HG02943 (cell line): Measurements from ENCODE around the gene XYLT2.
"Not testable (repeated sequence)": the region's sequence is repeated elsewhere in the genome, so short reads cannot be mapped to it uniquely, and the experiment has no call there.

Experiments
- ATAC-seq: cut with Tn5 transposase; IDR thresholded peaks from one replicate; pipeline ENCODE4 v1.9.1; 2021; ENCODE audit warnings: mild to moderate bottlenecking, low read depth, moderate library complexity; ENCODE audit not compliant: unreplicated experiment

The XYLT2 gene

GRCh38 chr17:50345432-50346312 lies at the start of gene XYLT2:
XYLT2 (plus strand) TSS chr17:50346126; CDS start chr17:50346141, 15 bp downstream.
- ATAC-seq: no peak

GRCh38 chr17:50297407-50297865 lies 48.5 kb upstream of the XYLT2 start:
- ATAC-seq: no peak

GRCh38 chr17:50298018-50298417 lies 47.9 kb upstream of the XYLT2 start:
- ATAC-seq: no peak

GRCh38 chr17:50299776-50300175 lies 46.1 kb upstream of the XYLT2 start:
- ATAC-seq: no peak

- not testable (repeated sequence) for ATAC-seq
These were observed 45.1 kb upstream of the XYLT2 start for GRCh38 chr17:50300824-50301223.

- ATAC-seq: no peak
These were observed 43.9 kb upstream of the XYLT2 start for GRCh38 chr17:50301891-50302584.

GRCh38 chr17:50303051-50303450 lies 42.9 kb upstream of the XYLT2 start:
- ATAC-seq: no peak

- ATAC-seq: no peak
These were observed 42.3 kb upstream of the XYLT2 start for GRCh38 chr17:50303596-50303995.

GRCh38 chr17:50304781-50305404 lies 41.0 kb upstream of the XYLT2 start:
- ATAC-seq: no peak

GRCh38 chr17:50307654-50308053 lies 38.3 kb upstream of the XYLT2 start:
- ATAC-seq: no peak

- no peak for ATAC-seq
These were observed 37.3 kb upstream of the XYLT2 start for GRCh38 chr17:50308666-50309065.

GRCh38 chr17:50310455-50311111 lies 35.3 kb upstream of the XYLT2 start:
- ATAC-seq: no peak

GRCh38 chr17:50311112-50311460 lies 34.8 kb upstream of the XYLT2 start:
- ATAC-seq: no peak

GRCh38 chr17:50311483-50311882 lies 34.4 kb upstream of the XYLT2 start:
- no peak for ATAC-seq

GRCh38 chr17:50312308-50312707 lies 33.6 kb upstream of the XYLT2 start:
- no peak for ATAC-seq

- no peak for ATAC-seq
These were observed 31.4 kb upstream of the XYLT2 start for GRCh38 chr17:50314456-50315011.

GRCh38 chr17:50316016-50316587 lies 29.8 kb upstream of the XYLT2 start:
- ATAC-seq: no peak

GRCh38 chr17:50316660-50317059 lies 29.3 kb upstream of the XYLT2 start:
- ATAC-seq: not testable (repeated sequence)

GRCh38 chr17:50317121-50317520 lies 28.8 kb upstream of the XYLT2 start:
- no peak for ATAC-seq
